CD14-positive monocyte (primary cell): ENCODE data around the gene NLRP7. TPM values are rescaled to one million over a fixed set of nuclear protein-coding genes. Genes with fewer than 3 reads are reported as not detected.

Source experiments
- DNase-seq, 3 donors: peaks; one replicate each; pipeline ENCODE4 v3.0.0-alpha.2; 2011 to 2022
- H2AFZ ChIP-seq: 2 replicates; pipeline ENCODE4 v1.6.0; 2012; ENCODE audit warnings: mild to moderate bottlenecking, low read depth, low read length, inconsistent platforms; ENCODE audit not compliant: insufficient read depth, poor library complexity, severe bottlenecking
- H3K27ac ChIP-seq, 2 donors: 1 replicate in 1 of 2; 2 replicates in 1 of 2; pipeline ENCODE4 v1.5.1; 2012 to 2013; ENCODE audit warnings: low read length in 2 of 2, control low read depth in 1 of 2, inconsistent platforms in 1 of 2, low read depth in 1 of 2, mild to moderate bottlenecking in 1 of 2
- H3K27me3 ChIP-seq, 2 donors: one replicate each; pipeline versions ENCODE4 v1.6.0 to v1.6.1; 2011 to 2013; ENCODE audit warnings: low read length in 2 of 2; ENCODE audit not compliant: control insufficient read depth in 2 of 2, insufficient read depth in 2 of 2
- H3K36me3 ChIP-seq, 2 donors: replicated peaks in 1 of 2; 1 replicate in 1 of 2; 2 replicates in 1 of 2; pipeline versions ENCODE4 v1.5.1 to v1.6.1; 2012 to 2013; ENCODE audit warnings: low read length in 2 of 2, control low read depth in 1 of 2, inconsistent platforms in 1 of 2, mild to moderate bottlenecking in 1 of 2; ENCODE audit not compliant: insufficient read depth in 2 of 2, control insufficient read depth in 1 of 2
- H3K4me1 ChIP-seq, 2 donors: 1 replicate in 1 of 2; 2 replicates in 1 of 2; pipeline versions ENCODE4 v1.5.1 to v1.6.1; 2012 to 2013; ENCODE audit warnings: low read length in 2 of 2, control low read depth in 1 of 2, inconsistent platforms in 1 of 2, mild to moderate bottlenecking in 1 of 2, moderate library complexity in 1 of 2; ENCODE audit not compliant: insufficient read depth in 2 of 2, control insufficient read depth in 1 of 2
- H3K4me2 ChIP-seq: replicated peaks from 2 replicates; pipeline ENCODE3; 2012; ENCODE audit warnings: low read length, moderate library complexity, mild to moderate bottlenecking; ENCODE audit not compliant: poor library complexity, severe bottlenecking; ENCODE audit errors: extremely low read depth
- H3K4me3 ChIP-seq, 3 experiments: fragments of 200-600 bp in 1 of 3; sonication (generic) in 1 of 3; replicated peaks in 1 of 3; 1 replicate in 2 of 3; 2 replicates in 1 of 3; pipeline ENCODE4 v1.5.1; 2011 to 2013; ENCODE audit warnings: low read length in 3 of 3, mild to moderate bottlenecking in 3 of 3, control low read depth in 2 of 3, low read depth in 2 of 3, inconsistent platforms in 1 of 3, moderate library complexity in 1 of 3
- H3K79me2 ChIP-seq: 2 replicates; pipeline ENCODE4 v1.6.0; 2012; ENCODE audit warnings: mild to moderate bottlenecking, control low read depth, inconsistent platforms, low read length, moderate library complexity; ENCODE audit not compliant: insufficient read depth
- H3K9ac ChIP-seq: 2 replicates; pipeline ENCODE4 v1.6.0; 2017; ENCODE audit warnings: low read length, mild to moderate bottlenecking; ENCODE audit not compliant: insufficient read depth, poor library complexity, severe bottlenecking
- H3K9me3 ChIP-seq, 2 donors: replicated peaks in 1 of 2; 1 replicate in 1 of 2; 2 replicates in 1 of 2; pipeline versions ENCODE4 v1.5.1 to v1.6.1; 2012 to 2013; ENCODE audit warnings: low read length in 2 of 2, control low read depth in 1 of 2; ENCODE audit not compliant: control insufficient read depth in 1 of 2, insufficient read depth in 1 of 2
- H4K20me1 ChIP-seq: 2 replicates; pipeline ENCODE4 v1.6.0; 2012; ENCODE audit warnings: mild to moderate bottlenecking, low read length, control low read depth, moderate library complexity; ENCODE audit not compliant: insufficient read depth
- H3K27ac Mint-ChIP-seq, 7 donors: one replicate each; pipeline ENCODE4 v1.8.0; 2020; ENCODE audit warnings: mild to moderate bottlenecking in 7 of 7, mixed read lengths in 7 of 7, moderate library complexity in 6 of 7, inconsistent platforms in 2 of 7
- H3K27me3 Mint-ChIP-seq, 3 donors: one replicate each; pipeline ENCODE4 v1.8.0; 2021 to 2022; ENCODE audit warnings: low read depth in 3 of 3, mild to moderate bottlenecking in 3 of 3, mixed read lengths in 3 of 3, moderate library complexity in 3 of 3, inconsistent platforms in 1 of 3
- H3K36me3 Mint-ChIP-seq, 2 donors: one replicate each; pipeline ENCODE4 v1.8.0; 2020; ENCODE audit warnings: mixed read lengths in 2 of 2, inconsistent platforms in 1 of 2, mild to moderate bottlenecking in 1 of 2
- H3K4me1 Mint-ChIP-seq: one replicate; pipeline ENCODE4 v1.8.0; 2020; ENCODE audit warnings: mild to moderate bottlenecking, mixed read lengths
- H3K4me3 Mint-ChIP-seq, 2 donors: one replicate each; pipeline ENCODE4 v1.8.0; 2020; ENCODE audit warnings: mild to moderate bottlenecking in 2 of 2, mixed read lengths in 2 of 2, moderate library complexity in 1 of 2
- H3K9me3 Mint-ChIP-seq, 7 donors: one replicate each; pipeline ENCODE4 v1.8.0; 2020 to 2022; ENCODE audit warnings: mixed read lengths in 7 of 7, mild to moderate bottlenecking in 6 of 7, moderate library complexity in 6 of 7, inconsistent platforms in 2 of 7
- CTCF ChIP-seq: fragments of 200-600 bp; IDR thresholded peaks from one replicate; pipeline ENCODE4 v1.8.0; 2022; ENCODE audit warnings: antibody characterized with exemption, mild to moderate bottlenecking
- WGBS: methylation state at CpG from one replicate; pipeline ENCODE4 v1.1.5; 2013; ENCODE audit warnings: missing lambda C conversion rate; ENCODE audit not compliant: insufficient coverage; 5-methylcytosine and 5-hydroxymethylcytosine counted together
- intact Hi-C, 2 donors: fragments of 100-400 bp; cut with micrococcal nuclease; formaldehyde crosslinking; loops; one replicate each; pipeline versions ENCODE4 v1.15.0 to v1.15.1; 2023
- polyA plus RNA-seq, 3 donors: library from polyadenylated mRNA; depleted of rRNA in 1 of 3; unstranded in 2 of 3; stranded (reverse) in 1 of 3; fragments of 300-500 nt in 2 of 3; fragments of >200 nt in 1 of 3; fragmentation: Illumina TruSeq in 2 of 3; gene quantifications; 1 replicate in 2 of 3; 2 replicates in 1 of 3; pipeline ENCODE4 v1.2.3, GENCODE V29; 2012 to 2021

The NLRP7 gene
- polyA plus RNA-seq, 3 donors, result not detected

GRCh38 chr19:54906819-54907218 is 40.5 kb downstream of the NLRP7 start:
- Mint-ChIP-seq H3K9me3 (peaks cover 0 to 3% (median 0%) of the 10 kb centered on the region in 7 donors), H3K27me3 (peaks cover 10 to 21% (median 12%) of the 10 kb centered on the region in 3 donors), H3K36me3 (no peaks in the 10 kb centered on the region), H3K27ac (peak overlapping the region in 2 of 7 donors; percentile 28 to 37), H3K4me1 (peaks cover 18% of the 10 kb centered on the region), H3K4me3 (no peak overlapping the region)
- Histone ChIP-seq H2AFZ (no peak overlapping the region), H3K4me1 (peaks cover 8 to 11% of the 10 kb centered on the region in 2 donors), H3K4me3 (no peak overlapping the region), H3K36me3 (no peaks in the 10 kb centered on the region), H3K79me2 (no peaks in the 10 kb centered on the region), H3K9ac (no peak overlapping the region), H4K20me1 (no peaks in the 10 kb centered on the region), H3K27ac (no peak overlapping the region), H3K27me3 (peaks cover 0 to 15% of the 10 kb centered on the region in 2 donors), H3K4me2 (no peak overlapping the region), H3K9me3 (no peaks in the 10 kb centered on the region)
- intact Hi-C loops, result no loop called here
- no peak for DNase-seq
- no peak for TF ChIP-seq CTCF
- 100% methylated on average over 1 of the region's 7 CpGs for WGBS

- Mint-ChIP-seq H3K27me3 (peaks cover 10 to 24% (median 12%) of the 10 kb centered on the region in 3 donors), H3K27ac (peak within 1 kb of the TSS in 6 of 7 donors; percentile 8 to 76 (median 52)), H3K4me3 (peak within 1 kb of the TSS in 1 of 2 donors; percentile 39), H3K36me3 (no peaks in the 10 kb centered on the region), H3K9me3 (peaks cover 0 to 3% (median 0%) of the 10 kb centered on the region in 7 donors), H3K4me1 (peaks cover 27% of the 10 kb centered on the region)
- H3K4me1 ChIP-seq, result peaks cover 14 to 20% of the 10 kb centered on the region in 2 donors
- no peaks in the 10 kb centered on the region for H4K20me1 ChIP-seq
- no peak within 1 kb of the TSS for H3K27ac ChIP-seq
- no peaks in the 10 kb centered on the region for H3K79me2 ChIP-seq
- no peak within 1 kb of the TSS for H3K4me3 ChIP-seq
- H3K9ac ChIP-seq, result no peak within 1 kb of the TSS
- WGBS, result 53% methylated on average over 13 of the region's 22 CpGs
- DNase-seq, result peak in 2 of 3 donors; percentile 75 to 83
- no peaks in the 10 kb centered on the region for H3K36me3 ChIP-seq
- intact Hi-C loops, result no loop called here
- H3K4me2 ChIP-seq, result no peak within 1 kb of the TSS
- H3K9me3 ChIP-seq, result no peaks in the 10 kb centered on the region
- no peak for TF ChIP-seq CTCF
- H2AFZ ChIP-seq, result no peak within 1 kb of the TSS
- H3K27me3 ChIP-seq, result peaks cover 0 to 15% of the 10 kb centered on the region in 2 donors
Measured at GRCh38 chr19:54905803-54906511, 41.4 kb downstream of the NLRP7 start, which contains the start of gene NCR1. NCR1 (plus strand) TSS chr19:54906148; CDS start chr19:54906188, 40 bp downstream.
